Mesendoderm (in vitro differentiated cells): Measurements from ENCODE around the gene WLS.

ENCODE experiments used
- DNase-seq: peaks from one replicate; pipeline ENCODE4 v3.0.0; 2013
- H2AK5ac ChIP-seq: 2 replicates; pipeline ENCODE4 v1.6.1; 2013; ENCODE audit warnings: low read length, inconsistent platforms
- H2BK120ac ChIP-seq: 2 replicates; pipeline ENCODE4 v1.6.1; 2013; ENCODE audit warnings: low read depth, mild to moderate bottlenecking, low read length, moderate library complexity, mixed read lengths
- H2BK15ac ChIP-seq: replicated peaks from 2 replicates; pipeline ENCODE4 v1.6.1; 2013; ENCODE audit warnings: low read depth, mild to moderate bottlenecking, moderate library complexity
- H2BK5ac ChIP-seq: 2 replicates; pipeline ENCODE4 v1.6.1; 2013; ENCODE audit warnings: low read length, inconsistent platforms
- H3K18ac ChIP-seq: 2 replicates; pipeline ENCODE4 v1.6.1; 2013; ENCODE audit warnings: mild to moderate bottlenecking, low read length, mixed read lengths
- H3K23ac ChIP-seq: one replicate; pipeline ENCODE4 v1.6.1; 2013; ENCODE audit warnings: low read length
- H3K27ac ChIP-seq: 2 replicates; pipeline ENCODE4 v1.5.1; 2013; ENCODE audit warnings: low read depth, mild to moderate bottlenecking, inconsistent platforms, low read length, moderate library complexity
- H3K27me3 ChIP-seq: 2 replicates; pipeline ENCODE4 v1.6.1; 2013; ENCODE audit warnings: low read length, control low read depth, mild to moderate bottlenecking, inconsistent platforms; ENCODE audit not compliant: insufficient read depth, poor library complexity
- H3K36me3 ChIP-seq: 2 replicates; pipeline ENCODE4 v1.6.1; 2013; ENCODE audit warnings: low read length, inconsistent platforms; ENCODE audit not compliant: control insufficient read depth, insufficient read depth
- H3K4ac ChIP-seq: one replicate; pipeline ENCODE4 v1.6.1; 2013; ENCODE audit warnings: low read depth, mild to moderate bottlenecking, low read length, moderate library complexity
- H3K4me1 ChIP-seq: 2 replicates; pipeline ENCODE4 v1.6.1; 2013; ENCODE audit warnings: low read depth, low read length, inconsistent platforms; ENCODE audit not compliant: control insufficient read depth
- H3K4me2 ChIP-seq: 2 replicates; pipeline ENCODE4 v1.6.1; 2013; ENCODE audit warnings: low read length
- H3K4me3 ChIP-seq: 2 replicates; pipeline ENCODE4 v1.5.1; 2013; ENCODE audit warnings: mild to moderate bottlenecking, low read length
- H3K56ac ChIP-seq: one replicate; pipeline ENCODE4 v1.6.1; 2013; ENCODE audit warnings: low read length
- H3K79me1 ChIP-seq: 2 replicates; pipeline ENCODE4 v1.6.1; 2013; ENCODE audit warnings: low read length, inconsistent platforms
- H3K79me2 ChIP-seq: 2 replicates; pipeline ENCODE4 v1.6.1; 2013; ENCODE audit warnings: mild to moderate bottlenecking, low read length; ENCODE audit not compliant: control insufficient read depth, insufficient read depth
- H3K9ac ChIP-seq: 2 replicates; pipeline ENCODE4 v1.6.1; 2013; ENCODE audit warnings: low read length, inconsistent platforms
- H4K5ac ChIP-seq: one replicate; pipeline ENCODE4 v1.6.1; 2013; ENCODE audit warnings: low read length
- H4K8ac ChIP-seq: one replicate; pipeline ENCODE4 v1.6.1; 2013; ENCODE audit warnings: low read depth, mild to moderate bottlenecking, control low read depth, low read length, moderate library complexity
- WGBS: extraction: QIAGEN DNeasy Blood & Tissue Kit; methylation state at CpG from one replicate; pipeline ENCODE4 v1.1.7; 2013; ENCODE audit warnings: low lambda C conversion rate, missing lambda C conversion rate; ENCODE audit not compliant: insufficient coverage; ENCODE audit errors: extremely low coverage; 5-methylcytosine and 5-hydroxymethylcytosine counted together

Gene WLS

DNA sequence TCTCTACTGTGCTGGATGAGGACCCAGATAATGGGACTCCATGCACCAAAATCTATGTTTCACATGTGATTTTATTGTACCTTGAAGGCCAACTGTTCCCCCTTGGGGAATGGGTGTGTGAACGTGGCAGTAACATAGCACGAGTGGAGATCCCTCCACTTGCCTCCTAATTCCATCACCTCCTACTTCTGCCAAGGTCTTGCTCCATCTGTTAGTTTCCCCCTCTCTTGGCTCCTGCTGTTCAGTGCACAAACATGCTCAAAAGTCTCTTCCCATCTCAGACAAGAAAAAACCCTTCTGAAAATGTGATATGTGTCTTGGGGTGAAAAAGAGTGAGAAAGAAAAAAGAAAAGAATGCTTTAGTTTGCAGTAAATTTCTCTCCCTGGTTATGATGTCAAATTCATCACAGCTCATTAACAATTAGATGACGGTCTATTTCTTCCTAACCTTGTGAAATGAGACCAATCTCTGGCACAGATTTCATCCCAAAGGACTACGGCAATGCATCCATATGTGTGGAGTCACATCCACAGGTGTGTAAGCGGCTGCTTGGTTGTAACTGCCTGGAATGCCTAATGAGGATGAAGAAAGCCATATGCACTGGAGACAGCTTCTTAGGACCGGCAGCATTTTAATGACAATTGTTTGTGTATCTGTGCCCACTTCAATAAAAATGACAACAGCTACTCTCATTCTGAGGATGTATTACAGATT is 102.6 kb downstream of the WLS start:
- Histone ChIP-seq H3K27ac (peak overlapping the region; percentile 35), H3K56ac (no peak overlapping the region), H2AK5ac (no peak overlapping the region), H3K23ac (no peak overlapping the region), H3K4me1 (peaks cover 9% of the 10 kb centered on the region), H3K79me1 (peaks cover 2% of the 10 kb centered on the region), H3K36me3 (peaks cover 8% of the 10 kb centered on the region), H3K4me3 (no peak overlapping the region), H2BK5ac (no peak overlapping the region), H4K8ac (no peak overlapping the region), H3K9ac (no peak overlapping the region), H2BK120ac (no peak overlapping the region), H2BK15ac (no peak overlapping the region), H3K27me3 (no peaks in the 10 kb centered on the region), H3K4ac (no peak overlapping the region), H3K79me2 (no peaks in the 10 kb centered on the region), H4K5ac (no peak overlapping the region), H3K4me2 (no peak overlapping the region), H3K18ac (no peak overlapping the region)
- DNase-seq: no peak
- WGBS: no CpG with 5 or more reads among the region's 6 CpGs

DNA sequence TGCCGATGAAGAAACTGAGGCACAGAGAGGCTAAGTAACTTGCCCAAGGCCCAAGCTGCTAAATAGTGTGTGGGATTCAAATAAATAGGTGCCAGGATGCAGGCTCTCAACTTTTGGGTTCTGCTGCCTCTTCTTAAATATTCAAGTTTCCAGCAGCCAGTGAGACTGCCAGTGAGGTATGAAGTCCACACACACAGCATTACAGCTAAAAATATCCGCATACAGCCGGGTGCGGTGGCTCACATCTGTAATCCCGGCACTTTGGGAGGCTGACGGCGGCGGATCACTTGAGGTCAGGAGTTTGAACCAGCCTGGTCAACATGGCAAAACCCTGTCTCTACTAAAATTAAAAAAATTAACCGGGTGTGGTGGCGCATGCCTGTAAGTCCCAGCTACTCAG is 103.5 kb downstream of the WLS start:
- Histone ChIP-seq H3K27ac (peak overlapping the region; percentile 30), H3K4ac (no peak overlapping the region), H3K36me3 (peaks cover 6% of the 10 kb centered on the region), H4K5ac (no peak overlapping the region), H3K4me3 (no peak overlapping the region), H3K4me1 (peaks cover 9% of the 10 kb centered on the region), H3K18ac (no peak overlapping the region), H2BK120ac (no peak overlapping the region), H3K79me1 (peaks cover 2% of the 10 kb centered on the region), H3K4me2 (no peak overlapping the region), H4K8ac (no peak overlapping the region), H2AK5ac (no peak overlapping the region), H2BK15ac (no peak overlapping the region), H3K9ac (no peak overlapping the region), H2BK5ac (no peak overlapping the region), H3K27me3 (no peaks in the 10 kb centered on the region), H3K56ac (no peak overlapping the region), H3K23ac (no peak overlapping the region), H3K79me2 (no peaks in the 10 kb centered on the region)
- WGBS: no CpG with 5 or more reads among the region's 10 CpGs
- DNase-seq: peak; percentile 54

DNA sequence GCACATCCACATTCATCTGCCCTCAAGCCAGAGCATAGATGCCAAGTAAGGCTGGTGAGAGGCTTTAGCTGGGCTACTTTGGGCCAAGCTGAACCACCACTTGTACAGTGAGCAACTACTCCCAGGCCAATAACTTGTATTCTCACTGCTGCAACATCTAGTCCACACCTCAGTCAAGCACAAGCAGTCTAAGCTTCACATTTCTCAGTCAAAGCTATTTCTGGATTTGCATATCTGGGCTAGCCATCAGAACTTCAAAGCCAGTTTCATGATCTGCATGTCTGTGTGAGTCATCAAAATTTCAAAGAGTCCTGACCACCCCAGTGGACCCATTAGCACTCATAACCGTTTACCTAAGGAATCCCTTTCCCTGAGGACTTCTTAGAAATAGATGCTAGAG is 104.2 kb downstream of the WLS start:
- Histone ChIP-seq H4K5ac (no peak overlapping the region), H2BK5ac (peak overlapping the region; percentile 77), H3K4me3 (no peak overlapping the region), H3K4me2 (no peak overlapping the region), H3K18ac (peak overlapping the region; percentile 77), H3K27ac (peak overlapping the region; percentile 31), H3K56ac (peak overlapping the region; percentile 62), H3K4me1 (peaks cover 9% of the 10 kb centered on the region), H2BK15ac (no peak overlapping the region), H3K27me3 (no peaks in the 10 kb centered on the region), H3K9ac (peak overlapping the region; percentile 40), H3K79me1 (peaks cover 2% of the 10 kb centered on the region), H2AK5ac (no peak overlapping the region), H3K4ac (no peak overlapping the region), H3K36me3 (peaks cover 2% of the 10 kb centered on the region), H2BK120ac (no peak overlapping the region), H3K79me2 (no peaks in the 10 kb centered on the region), H3K23ac (no peak overlapping the region), H4K8ac (no peak overlapping the region)
- DNase-seq: peak; percentile 97
- no CpG with 5 or more reads among the region's 1 CpG for WGBS

DNA sequence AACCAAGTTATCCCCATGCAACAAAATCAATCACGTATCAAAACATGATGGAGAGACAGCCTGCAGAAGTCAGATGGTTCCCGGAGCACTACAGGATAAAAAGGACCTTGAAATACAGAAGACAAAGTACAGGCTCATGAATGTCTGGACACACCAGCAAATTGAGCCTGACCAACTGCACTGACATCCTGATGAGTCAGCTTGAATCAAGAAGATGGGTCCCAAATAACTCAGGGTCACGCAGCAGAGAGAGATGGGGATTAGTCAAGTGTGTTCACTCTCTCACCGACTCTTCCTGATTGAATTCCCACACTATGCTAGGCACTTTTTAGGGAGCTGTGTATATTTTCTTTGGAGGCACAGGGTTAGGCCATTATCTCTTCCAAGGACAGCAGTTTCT is 110.8 kb downstream of the WLS start:
- Histone ChIP-seq H3K4me2 (no peak overlapping the region), H3K79me1 (no peaks in the 10 kb centered on the region), H3K4ac (no peak overlapping the region), H3K9ac (no peak overlapping the region), H3K56ac (no peak overlapping the region), H4K8ac (no peak overlapping the region), H3K27ac (no peak overlapping the region), H2AK5ac (no peak overlapping the region), H3K4me1 (no peaks in the 10 kb centered on the region), H2BK5ac (no peak overlapping the region), H2BK120ac (no peak overlapping the region), H3K23ac (no peak overlapping the region), H3K79me2 (no peaks in the 10 kb centered on the region), H4K5ac (no peak overlapping the region), H2BK15ac (no peak overlapping the region), H3K4me3 (no peak overlapping the region), H3K36me3 (peaks cover 3% of the 10 kb centered on the region), H3K27me3 (no peaks in the 10 kb centered on the region), H3K18ac (no peak overlapping the region)
- no peak for DNase-seq
- WGBS: no CpG with 5 or more reads among the region's 4 CpGs

DNA sequence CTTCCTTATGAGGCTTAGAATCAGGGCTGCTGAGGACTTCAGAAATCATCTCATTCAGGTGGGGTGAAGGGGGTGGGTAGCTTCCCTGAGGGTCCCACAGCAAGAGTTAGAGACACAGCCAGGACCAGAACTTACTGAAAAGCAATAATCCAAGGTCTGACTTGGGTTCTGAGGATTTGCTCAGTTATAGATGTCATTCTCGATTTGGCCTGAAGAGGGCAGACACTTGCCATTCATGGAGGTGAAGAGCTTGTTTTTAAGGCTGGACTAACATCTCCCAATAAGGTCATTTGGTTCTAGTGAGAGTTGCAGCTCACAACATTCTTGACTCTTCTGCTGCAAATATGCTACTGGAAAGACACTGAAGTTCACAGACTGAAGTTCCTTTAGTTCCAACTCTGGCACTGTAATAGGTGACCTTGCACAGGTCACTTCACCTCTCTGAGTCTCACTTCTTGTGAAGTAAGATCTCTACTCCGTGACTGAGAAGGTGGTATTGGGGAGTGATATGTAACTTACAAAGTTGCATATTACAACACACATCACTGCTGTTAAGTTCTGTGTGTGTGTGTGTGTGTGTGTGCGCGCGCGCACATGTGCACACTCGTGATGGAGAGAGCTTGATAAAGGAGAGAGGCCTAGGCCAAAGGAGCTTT is 112.1 kb downstream of the WLS start:
- Histone ChIP-seq H4K8ac (no peak overlapping the region), H3K18ac (no peak overlapping the region), H3K4me2 (no peak overlapping the region), H3K36me3 (peaks cover 3% of the 10 kb centered on the region), H3K79me1 (no peaks in the 10 kb centered on the region), H3K4ac (no peak overlapping the region), H3K27me3 (no peaks in the 10 kb centered on the region), H3K4me1 (no peaks in the 10 kb centered on the region), H3K4me3 (no peak overlapping the region), H2BK120ac (no peak overlapping the region), H4K5ac (no peak overlapping the region), H2AK5ac (no peak overlapping the region), H3K56ac (no peak overlapping the region), H2BK5ac (no peak overlapping the region), H2BK15ac (no peak overlapping the region), H3K79me2 (no peaks in the 10 kb centered on the region), H3K9ac (no peak overlapping the region), H3K23ac (no peak overlapping the region), H3K27ac (no peak overlapping the region)
- WGBS: no CpG with 5 or more reads among the region's 7 CpGs
- peak; percentile 86 for DNase-seq
